HepG2 (cell line): ENCODE data around the gene LCN12. TPM values are rescaled to one million over a fixed set of nuclear protein-coding genes. Genes with fewer than 3 reads are reported as not detected.

Experiments used
- ARNT2 ChIP-seq: sonication (generic); formaldehyde crosslinking; IDR thresholded peaks from 2 replicates; pipeline ENCODE4 v1.8.0; 2022; ENCODE audit warnings: mild to moderate bottlenecking, low read depth, missing genetic modification reagents, moderate library complexity
- BCLAF1 ChIP-seq: fragments of 450-650 bp; IDR thresholded peaks from 2 replicates; pipeline ENCODE4 v1.6.1; 2017; ENCODE audit warnings: mild to moderate bottlenecking
- DRAP1 ChIP-seq: IDR thresholded peaks from 2 replicates; pipeline ENCODE4 v1.6.1; 2016; ENCODE audit warnings: missing genetic modification reagents, missing compliant biosample characterization
- ELF3 ChIP-seq: IDR thresholded peaks from 2 replicates; pipeline ENCODE4 v1.6.1; 2016; ENCODE audit warnings: missing genetic modification reagents, missing compliant biosample characterization
- FOXM1 ChIP-seq: sonication (generic); formaldehyde crosslinking; IDR thresholded peaks from 2 replicates; pipeline ENCODE4 v1.5.0; 2020; ENCODE audit warnings: missing genetic modification reagents
- HDAC1 ChIP-seq: sonication (generic); formaldehyde crosslinking; IDR thresholded peaks from 2 replicates; pipeline ENCODE4 v1.5.1; 2020; ENCODE audit warnings: mild to moderate bottlenecking, missing genetic modification reagents
- HNRNPL ChIP-seq: fragments of 200-400 bp; formaldehyde crosslinking; IDR thresholded peaks from 2 replicates; pipeline ENCODE4 v1.6.1; 2017; ENCODE audit warnings: mild to moderate bottlenecking, low read depth, low read length
- HOXA3 ChIP-seq: sonication (generic); formaldehyde crosslinking; IDR thresholded peaks from 2 replicates; pipeline ENCODE4 v1.5.0; 2020; ENCODE audit warnings: missing genetic modification reagents
- NFKB2 ChIP-seq: sonication (generic); formaldehyde crosslinking; IDR thresholded peaks from 2 replicates; pipeline ENCODE4 v1.4.0; 2020; ENCODE audit warnings: missing genetic modification reagents, borderline replicate concordance
- RBFOX2 ChIP-seq: fragments of 200-400 bp; formaldehyde crosslinking; IDR thresholded peaks from 2 replicates; pipeline ENCODE4 v1.6.1; 2017; ENCODE audit warnings: low read depth, mild to moderate bottlenecking, low read length
- RORA ChIP-seq: sonication (generic); formaldehyde crosslinking; IDR thresholded peaks from 2 replicates; pipeline ENCODE4 v1.5.0; 2020; ENCODE audit warnings: mild to moderate bottlenecking, missing genetic modification reagents, moderate library complexity
- SIX4 ChIP-seq: sonication (generic); formaldehyde crosslinking; IDR thresholded peaks from 2 replicates; pipeline ENCODE4 v1.4.0; 2020; ENCODE audit warnings: missing genetic modification reagents
- TFDP1 ChIP-seq: IDR thresholded peaks from 2 replicates; pipeline ENCODE4 v1.6.1; 2016; ENCODE audit warnings: missing compliant biosample characterization, missing genetic modification reagents, borderline replicate concordance
- XRCC5 ChIP-seq: fragments of 200-400 bp; formaldehyde crosslinking; optimal IDR thresholded peaks from 2 replicates; pipeline ENCODE3; 2017; ENCODE audit warnings: mild to moderate bottlenecking, low read length
- ZBTB49 ChIP-seq: sonication (generic); formaldehyde crosslinking; IDR thresholded peaks from 2 replicates; pipeline ENCODE4 v1.4.0; 2020; ENCODE audit warnings: missing genetic modification reagents, borderline replicate concordance
- ZGPAT ChIP-seq: IDR thresholded peaks from 2 replicates; pipeline ENCODE4 v1.6.1; 2016; ENCODE audit warnings: mild to moderate bottlenecking
- ZNF138 ChIP-seq: sonication (generic); formaldehyde crosslinking; IDR thresholded peaks from 2 replicates; pipeline ENCODE4 v1.5.0; 2020; ENCODE audit warnings: mild to moderate bottlenecking, low read depth, missing genetic modification reagents
- ZNF589 ChIP-seq: sonication (generic); formaldehyde crosslinking; conservative IDR thresholded peaks from 2 replicates; pipeline ENCODE4 v1.8.0; 2022; ENCODE audit warnings: mild to moderate bottlenecking, moderate library complexity, missing genetic modification reagents
- ZNF883 ChIP-seq: sonication (generic); formaldehyde crosslinking; IDR thresholded peaks from 2 replicates; pipeline ENCODE4 v1.5.1; 2020; ENCODE audit warnings: mild to moderate bottlenecking, missing genetic modification reagents; ENCODE audit errors: not compliant biosample characterization
- polyA plus RNA-seq, 8 experiments: library from polyadenylated mRNA; depleted of rRNA in 3 of 8; stranded (reverse) in 7 of 8; unstranded in 1 of 8; fragments of >200 nt; fragmentation: Illumina TruSeq in 4 of 8; extraction: Trizol in 4 of 8; gene quantifications; 2 replicates each; pipeline versions ENCODE4 v1.2.1 to v1.2.3, GENCODE V29; 2011 to 2016; ENCODE audit warnings: low read depth in 4 of 8, missing spikeins in 1 of 8, mixed read lengths in 1 of 8; ENCODE audit not compliant: insufficient read depth in 1 of 8
- total RNA-seq, 5 experiments: library from RNA; depleted of rRNA; stranded (reverse); fragments of >200 nt; fragmentation: Illumina TruSeq; extraction: Trizol; gene quantifications; 2 replicates each; pipeline ENCODE4 v1.2.3, GENCODE V29; 2016; ENCODE audit warnings: low read depth in 1 of 5

LCN12 gene
- total and polyA plus RNA-seq, 2 of the 13 experiments (the other 11 are each of a cell fraction or from before 2014, with no cell fraction given): 3.4 to 6.9 TPM

GRCh38 chr9:136945333-136946227 is 6.5 kb upstream of the LCN12 start (continued):
- TF ChIP-seq ZNF138 (CRISPR knock-in tag) (no peak), HOXA3 (0 out of 2 replicates have a peak, but pooled peaks have one; percentile 24), ZNF589 (CRISPR knock-in tag) (0 out of 2 replicates have a peak, but pooled peaks have one; percentile 47), TFDP1 (peak; percentile 54; the same call in 1 of the 2 replicates), HDAC1 (peak; percentile 19; the same call in 1 of the 2 replicates), ZNF883 (CRISPR knock-in tag) (no peak), XRCC5 (no peak), ELF3 (CRISPR knock-in tag) (no peak), FOXM1 (CRISPR knock-in tag) (no peak), NFKB2 (peak; percentile 41; the same call in 1 of the 2 replicates), SIX4 (CRISPR knock-in tag) (no peak), ZGPAT (no peak), BCLAF1 (no peak), ARNT2 (CRISPR knock-in tag) (no peak), RBFOX2 (peak; percentile 34; the same call in 1 of the 2 replicates), HNRNPL (0 out of 2 replicates have a peak, but pooled peaks have one; percentile 6), ZBTB49 (CRISPR knock-in tag) (no peak), RORA (CRISPR knock-in tag) (no peak), DRAP1 (CRISPR knock-in tag) (no peak)
